SK-N-SH (cell line): Measurements from ENCODE around the gene GALNS. TPM values are rescaled to one million over a fixed set of nuclear protein-coding genes. Genes with fewer than 3 reads are reported as not detected.

Experiments used
- CTCF ChIA-PET: fragments of 300-600, 350-600 bp; formaldehyde crosslinking; extraction: SDS; loops from one replicate; lab custom pipeline; 2021; lab: Yijun Ruan, JAX
- POLR2A ChIA-PET: fragments of 350-600 bp; sonication (Branson Sonifier 250); formaldehyde crosslinking; extraction: SDS; loops from one replicate; lab custom pipeline; 2020; ENCODE audit warnings: antibody characterized with exemption, inconsistent platforms; lab: Yijun Ruan, JAX
- DNase-seq: peaks from one replicate; pipeline ENCODE4 v3.0.0; 2012
- H2AFZ ChIP-seq: fragments of 200-600 bp; sonication (generic); 2 replicates; pipeline ENCODE4 v1.8.1; 2016; ENCODE audit warnings: antibody characterized with exemption, mild to moderate bottlenecking, low read depth
- H3F3A ChIP-seq: fragments of 200-600 bp; sonication (generic); replicated peaks from 2 replicates; pipeline ENCODE3; 2016; ENCODE audit warnings: antibody characterized with exemption, mild to moderate bottlenecking; ENCODE audit not compliant: insufficient read depth
- H3K27ac ChIP-seq, 2 experiments: fragments of 200-500 bp in 1 of 2; fragments of 200-600 bp in 1 of 2; sonication (Bioruptor generic) in 1 of 2; sonication (generic), shearing (Covaris generic) in 1 of 2; 2 replicates each; pipeline versions ENCODE4 v1.5.1 to v1.6.1; 2014 to 2016; ENCODE audit warnings: low read depth in 2 of 2, inconsistent platforms in 1 of 2, low read length in 1 of 2, mild to moderate bottlenecking in 1 of 2, mixed read lengths in 1 of 2
- H3K27me3 ChIP-seq: fragments of 200-600 bp; sonication (generic), shearing (Covaris generic); 2 replicates; pipeline ENCODE4 v1.6.1; 2016; ENCODE audit warnings: mixed run types; ENCODE audit not compliant: insufficient read depth
- H3K36me3 ChIP-seq, 2 experiments: fragments of 200-500 bp in 1 of 2; fragments of 200-600 bp in 1 of 2; sonication (Bioruptor generic) in 1 of 2; sonication (generic) in 1 of 2; replicated peaks in 1 of 2; 2 replicates each; pipeline versions ENCODE3 to v1.5.1; 2014 to 2016; ENCODE audit warnings: low read length in 1 of 2, mild to moderate bottlenecking in 1 of 2; ENCODE audit not compliant: insufficient read depth in 2 of 2, control insufficient read depth in 1 of 2
- H3K4me1 ChIP-seq, 2 experiments: fragments of 200-500 bp in 1 of 2; fragments of 200-600 bp in 1 of 2; sonication (Bioruptor generic) in 1 of 2; sonication (generic), shearing (Covaris generic) in 1 of 2; 2 replicates each; pipeline versions ENCODE4 v1.5.1 to v1.6.1; 2014 to 2016; ENCODE audit warnings: low read depth in 1 of 2, low read length in 1 of 2, mixed run types in 1 of 2; ENCODE audit not compliant: insufficient read depth in 2 of 2, control insufficient read depth in 1 of 2
- H3K4me2 ChIP-seq: fragments of 200-600 bp; sonication (generic), shearing (Covaris generic); 2 replicates; pipeline ENCODE4 v1.6.1; 2017; ENCODE audit warnings: mixed run types
- H3K4me3 ChIP-seq, 2 experiments: fragments of 200-500 bp in 1 of 2; fragments of 200-600 bp in 1 of 2; sonication (Bioruptor generic) in 1 of 2; sonication (generic), shearing (Covaris generic) in 1 of 2; 2 replicates each; pipeline versions ENCODE4 v1.5.1 to v1.8.1; 2014 to 2016; ENCODE audit warnings: low read depth in 2 of 2, inconsistent platforms in 1 of 2, low read length in 1 of 2, mild to moderate bottlenecking in 1 of 2, mixed read lengths in 1 of 2, moderate library complexity in 1 of 2
- H3K79me2 ChIP-seq: fragments of 200-600 bp; sonication (generic); 2 replicates; pipeline ENCODE4 v1.8.1; 2017; ENCODE audit warnings: mild to moderate bottlenecking; ENCODE audit not compliant: insufficient read depth
- H3K9ac ChIP-seq: fragments of 200-600 bp; sonication (generic); 2 replicates; pipeline ENCODE4 v1.6.1; 2017; ENCODE audit warnings: mixed run types
- H3K9me2 ChIP-seq: fragments of 200-600 bp; sonication (generic); 2 replicates; pipeline ENCODE4 v1.6.1; 2017; ENCODE audit warnings: mixed run types
- H3K9me3 ChIP-seq: fragments of 200-600 bp; sonication (generic); 2 replicates; pipeline ENCODE4 v1.6.1; 2017; ENCODE audit warnings: mixed run types, mild to moderate bottlenecking, moderate library complexity
- H4K20me1 ChIP-seq: fragments of 200-600 bp; sonication (generic); 2 replicates; pipeline ENCODE4 v1.6.1; 2017; ENCODE audit warnings: mild to moderate bottlenecking, mixed run types; ENCODE audit not compliant: insufficient read depth
- CHD2 ChIP-seq: fragments of 150-350 bp; IDR thresholded peaks from 2 replicates; pipeline ENCODE4 v1.6.1; 2018; ENCODE audit warnings: low read length; ENCODE audit not compliant: partially characterized antibody
- ELF1 ChIP-seq: IDR thresholded peaks from 2 replicates; pipeline ENCODE4 v1.4.0; 2012
- EP300 ChIP-seq, 2 experiments: IDR thresholded peaks; 2 replicates each; pipeline versions ENCODE4 v1.4.0 to v1.6.1; 2012; ENCODE audit warnings: borderline replicate concordance in 1 of 2, low read depth in 1 of 2, low read length in 1 of 2
- FOSL2 ChIP-seq: IDR thresholded peaks from 2 replicates; pipeline ENCODE4 v1.4.0; 2012; ENCODE audit warnings: low read depth, mild to moderate bottlenecking, moderate library complexity, borderline replicate concordance
- JUND ChIP-seq: IDR thresholded peaks from 2 replicates; pipeline ENCODE4 v1.4.0; 2012
- NFIC ChIP-seq: IDR thresholded peaks from 2 replicates; pipeline ENCODE4 v1.4.0; 2012; ENCODE audit warnings: borderline replicate concordance
- RXRA ChIP-seq: IDR thresholded peaks from 2 replicates; pipeline ENCODE4 v1.4.0; 2012; ENCODE audit warnings: low read depth, mild to moderate bottlenecking, borderline replicate concordance
- TAF1 ChIP-seq: IDR thresholded peaks from 2 replicates; pipeline ENCODE4 v1.6.1; 2012; ENCODE audit warnings: low read depth, mild to moderate bottlenecking, low read length, moderate library complexity, borderline replicate concordance
- TCF12 ChIP-seq: IDR thresholded peaks from 2 replicates; pipeline ENCODE4 v1.4.0; 2012
- TEAD4 ChIP-seq: IDR thresholded peaks from 2 replicates; pipeline ENCODE4 v1.4.0; 2012; ENCODE audit warnings: mild to moderate bottlenecking, borderline replicate concordance; ENCODE audit not compliant: insufficient read depth
- WGBS: methylation state at CpG from one replicate; pipeline ENCODE4 v1.1.6; 2017; ENCODE audit warnings: low lambda C conversion rate; 5-methylcytosine and 5-hydroxymethylcytosine counted together
- polyA plus RNA-seq, 3 experiments: library from polyadenylated mRNA; depleted of rRNA; stranded (reverse); fragments of >200 nt; gene quantifications; 2 replicates each; pipeline ENCODE4 v1.2.3, GENCODE V29; 2012
- TF ChIP-seq, protein P1 (sequence below): IDR thresholded peaks from 2 replicates; pipeline ENCODE4; 2012
- TF ChIP-seq, protein P2 (sequence below): IDR thresholded peaks from 2 replicates; pipeline ENCODE4 v1.4.0; 2012; ENCODE audit warnings: low read depth, borderline replicate concordance
- TF ChIP-seq, protein P3 (sequence below): IDR thresholded peaks from 2 replicates; pipeline ENCODE4 v1.4.0; 2012; ENCODE audit warnings: low read depth, borderline replicate concordance
- TF ChIP-seq, protein P4 (sequence below): IDR thresholded peaks from 2 replicates; pipeline ENCODE4 v1.6.1; 2012; ENCODE audit warnings: mild to moderate bottlenecking, low read depth, low read length, moderate library complexity

GALNS gene
- polyA plus RNA-seq, 1 of the 3 experiments (the other 2 are of a cell fraction), result 16.5 TPM

DNA sequence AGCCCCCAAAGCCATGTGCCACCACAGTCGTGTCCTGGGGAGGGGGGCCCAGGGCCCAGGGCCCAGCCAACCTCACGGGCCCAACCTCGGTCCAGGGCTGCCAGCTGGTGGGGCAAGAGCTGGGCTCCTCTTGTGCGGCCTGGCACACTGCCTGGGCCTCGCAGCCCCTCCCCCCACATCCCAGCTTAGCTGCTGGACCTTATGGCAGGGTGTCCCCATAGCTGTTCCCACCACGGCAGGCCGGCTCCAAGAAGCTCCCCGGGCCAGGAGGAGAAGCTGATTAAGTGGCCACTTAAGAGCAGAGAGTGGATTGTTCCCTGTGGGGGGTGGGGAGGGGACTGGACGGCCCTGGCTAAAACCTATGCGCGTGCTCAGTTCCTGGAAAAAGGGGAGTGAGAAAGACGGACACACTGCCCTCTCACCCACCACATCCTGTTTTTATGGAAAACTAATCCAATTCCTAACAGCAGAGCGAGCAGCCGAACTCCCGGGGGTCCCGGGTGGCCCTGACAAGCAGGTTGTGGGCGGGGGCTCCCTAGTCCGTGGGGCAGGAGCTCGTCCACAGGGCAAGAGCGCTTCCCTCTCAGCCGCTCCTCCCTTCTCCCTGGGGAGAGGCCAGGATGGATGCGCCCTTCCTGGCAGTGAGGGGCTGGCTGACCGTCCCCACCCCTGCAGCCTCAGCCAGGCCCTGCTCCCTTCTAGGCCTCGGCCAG, 88.5 kb downstream of the GALNS start:
- Histone ChIP-seq H2AFZ (no peak overlapping the region), H3K9me3 (no peaks in the 10 kb centered on the region), H3K27ac (no peak overlapping the region), H3K9me2 (no peaks in the 10 kb centered on the region), H3F3A (peaks cover 19% of the 10 kb centered on the region), H3K4me2 (peak overlapping the region; percentile 14; the same call in 1 of the 2 replicates), H4K20me1 (peaks cover 94% of the 10 kb centered on the region), H3K9ac (0 out of 2 replicates have a peak overlapping the region, but pooled peaks have one; percentile 14), H3K79me2 (peaks cover 94% of the 10 kb centered on the region), H3K4me3 (no peak overlapping the region; a peak in 1 of 4 replicates), H3K27me3 (no peaks in the 10 kb centered on the region), H3K4me1 (peaks cover 35 to 56% of the 10 kb centered on the region in 2 experiments; a peak in 3 of 4 replicates), H3K36me3 (peaks cover 0 to 3% of the 10 kb centered on the region in 2 experiments)
- peak; percentile 70 for DNase-seq
- 67% methylated on average over 17 of the region's 24 CpGs for WGBS
- peak; percentile 18 for TF ChIP-seq CHD2
- peak; percentile 67 for TF ChIP-seq NFIC
- TF ChIP-seq, protein P1, sequence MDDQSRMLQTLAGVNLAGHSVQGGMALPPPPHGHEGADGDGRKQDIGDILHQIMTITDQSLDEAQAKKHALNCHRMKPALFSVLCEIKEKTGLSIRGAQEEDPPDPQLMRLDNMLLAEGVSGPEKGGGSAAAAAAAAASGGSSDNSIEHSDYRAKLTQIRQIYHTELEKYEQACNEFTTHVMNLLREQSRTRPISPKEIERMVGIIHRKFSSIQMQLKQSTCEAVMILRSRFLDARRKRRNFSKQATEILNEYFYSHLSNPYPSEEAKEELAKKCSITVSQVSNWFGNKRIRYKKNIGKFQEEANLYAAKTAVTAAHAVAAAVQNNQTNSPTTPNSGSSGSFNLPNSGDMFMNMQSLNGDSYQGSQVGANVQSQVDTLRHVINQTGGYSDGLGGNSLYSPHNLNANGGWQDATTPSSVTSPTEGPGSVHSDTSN, result no peak
- TF ChIP-seq, protein P2, sequence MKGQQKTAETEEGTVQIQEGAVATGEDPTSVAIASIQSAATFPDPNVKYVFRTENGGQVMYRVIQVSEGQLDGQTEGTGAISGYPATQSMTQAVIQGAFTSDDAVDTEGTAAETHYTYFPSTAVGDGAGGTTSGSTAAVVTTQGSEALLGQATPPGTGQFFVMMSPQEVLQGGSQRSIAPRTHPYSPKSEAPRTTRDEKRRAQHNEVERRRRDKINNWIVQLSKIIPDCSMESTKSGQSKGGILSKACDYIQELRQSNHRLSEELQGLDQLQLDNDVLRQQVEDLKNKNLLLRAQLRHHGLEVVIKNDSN, result no peak
- 0 out of 2 replicates have a peak, but pooled peaks have one; percentile 7 for TF ChIP-seq TCF12
- ChIA-PET POLR2A (no interaction called here), CTCF (interaction anchor here (13.8 to 30.9 kb wide), 2 partner anchors 12 to 28 kb away, joined by 93 to 540 read pairs; no protein-coding TSS in a partner anchor)

DNA sequence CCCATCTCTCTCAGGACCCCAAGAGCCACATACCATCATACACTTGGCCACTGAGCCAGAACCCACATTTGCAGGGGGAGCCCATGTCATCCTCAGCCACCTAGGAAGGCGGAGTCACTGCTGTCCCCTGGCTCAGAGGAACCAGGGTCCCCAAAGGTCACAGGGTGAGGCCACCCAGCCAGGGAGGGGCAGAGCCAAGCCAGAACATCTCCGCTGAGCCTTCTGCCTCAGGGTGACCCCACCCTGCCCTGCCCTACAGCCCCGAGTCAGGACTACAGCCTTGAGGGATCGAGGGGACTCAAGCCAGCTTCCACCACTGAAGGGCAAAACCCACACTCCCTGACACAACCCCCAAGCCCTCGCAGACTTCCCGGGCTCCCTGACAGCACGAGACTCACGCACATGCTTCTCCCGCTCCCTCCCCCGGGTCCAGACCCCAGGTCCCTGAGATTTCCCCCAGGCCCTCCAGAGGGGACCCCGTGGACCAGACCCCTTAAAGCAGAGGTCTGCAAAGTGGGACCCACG, 89.1 kb downstream of the GALNS start:
- Histone ChIP-seq H3K27ac (no peak overlapping the region), H3K79me2 (peaks cover 96% of the 10 kb centered on the region), H2AFZ (no peak overlapping the region), H3K9me3 (no peaks in the 10 kb centered on the region), H4K20me1 (peaks cover 95% of the 10 kb centered on the region), H3K27me3 (no peaks in the 10 kb centered on the region), H3K9ac (no peak overlapping the region), H3K9me2 (no peaks in the 10 kb centered on the region), H3F3A (peaks cover 14% of the 10 kb centered on the region), H3K36me3 (peaks cover 0 to 3% of the 10 kb centered on the region in 2 experiments), H3K4me3 (no peak overlapping the region; a peak in 1 of 4 replicates), H3K4me1 (peaks cover 30 to 50% of the 10 kb centered on the region in 2 experiments; a peak in 3 of 4 replicates), H3K4me2 (peak overlapping the region; percentile 14; the same call in 1 of the 2 replicates)
- 76% methylated on average over 7 of the region's 12 CpGs for WGBS
- ChIA-PET CTCF (interaction anchor here (1.4 to 30.9 kb wide), 3 partner anchors 11 to 27 kb away, joined by 5 to 540 read pairs (median 93); partner anchors contain the start of gene PIEZO1), POLR2A (no interaction called here)
- TF ChIP-seq, protein P3, sequence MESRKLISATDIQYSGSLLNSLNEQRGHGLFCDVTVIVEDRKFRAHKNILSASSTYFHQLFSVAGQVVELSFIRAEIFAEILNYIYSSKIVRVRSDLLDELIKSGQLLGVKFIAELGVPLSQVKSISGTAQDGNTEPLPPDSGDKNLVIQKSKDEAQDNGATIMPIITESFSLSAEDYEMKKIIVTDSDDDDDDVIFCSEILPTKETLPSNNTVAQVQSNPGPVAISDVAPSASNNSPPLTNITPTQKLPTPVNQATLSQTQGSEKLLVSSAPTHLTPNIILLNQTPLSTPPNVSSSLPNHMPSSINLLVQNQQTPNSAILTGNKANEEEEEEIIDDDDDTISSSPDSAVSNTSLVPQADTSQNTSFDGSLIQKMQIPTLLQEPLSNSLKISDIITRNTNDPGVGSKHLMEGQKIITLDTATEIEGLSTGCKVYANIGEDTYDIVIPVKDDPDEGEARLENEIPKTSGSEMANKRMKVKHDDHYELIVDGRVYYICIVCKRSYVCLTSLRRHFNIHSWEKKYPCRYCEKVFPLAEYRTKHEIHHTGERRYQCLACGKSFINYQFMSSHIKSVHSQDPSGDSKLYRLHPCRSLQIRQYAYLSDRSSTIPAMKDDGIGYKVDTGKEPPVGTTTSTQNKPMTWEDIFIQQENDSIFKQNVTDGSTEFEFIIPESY, result no peak
- TF ChIP-seq ELF1 (no peak), EP300 (IDR thresholded peaks at IDR 0.05; ENCODE audit: borderline replicate concordance in 1 of 2, low read depth in 1 of 2, low read length in 1 of 2) (no peak), TAF1 (no peak), RXRA (no peak), NFIC (no peak), FOSL2 (no peak), JUND (no peak), TEAD4 (no peak)
- TF ChIP-seq, protein P1, result no peak
- TF ChIP-seq, protein P4, sequence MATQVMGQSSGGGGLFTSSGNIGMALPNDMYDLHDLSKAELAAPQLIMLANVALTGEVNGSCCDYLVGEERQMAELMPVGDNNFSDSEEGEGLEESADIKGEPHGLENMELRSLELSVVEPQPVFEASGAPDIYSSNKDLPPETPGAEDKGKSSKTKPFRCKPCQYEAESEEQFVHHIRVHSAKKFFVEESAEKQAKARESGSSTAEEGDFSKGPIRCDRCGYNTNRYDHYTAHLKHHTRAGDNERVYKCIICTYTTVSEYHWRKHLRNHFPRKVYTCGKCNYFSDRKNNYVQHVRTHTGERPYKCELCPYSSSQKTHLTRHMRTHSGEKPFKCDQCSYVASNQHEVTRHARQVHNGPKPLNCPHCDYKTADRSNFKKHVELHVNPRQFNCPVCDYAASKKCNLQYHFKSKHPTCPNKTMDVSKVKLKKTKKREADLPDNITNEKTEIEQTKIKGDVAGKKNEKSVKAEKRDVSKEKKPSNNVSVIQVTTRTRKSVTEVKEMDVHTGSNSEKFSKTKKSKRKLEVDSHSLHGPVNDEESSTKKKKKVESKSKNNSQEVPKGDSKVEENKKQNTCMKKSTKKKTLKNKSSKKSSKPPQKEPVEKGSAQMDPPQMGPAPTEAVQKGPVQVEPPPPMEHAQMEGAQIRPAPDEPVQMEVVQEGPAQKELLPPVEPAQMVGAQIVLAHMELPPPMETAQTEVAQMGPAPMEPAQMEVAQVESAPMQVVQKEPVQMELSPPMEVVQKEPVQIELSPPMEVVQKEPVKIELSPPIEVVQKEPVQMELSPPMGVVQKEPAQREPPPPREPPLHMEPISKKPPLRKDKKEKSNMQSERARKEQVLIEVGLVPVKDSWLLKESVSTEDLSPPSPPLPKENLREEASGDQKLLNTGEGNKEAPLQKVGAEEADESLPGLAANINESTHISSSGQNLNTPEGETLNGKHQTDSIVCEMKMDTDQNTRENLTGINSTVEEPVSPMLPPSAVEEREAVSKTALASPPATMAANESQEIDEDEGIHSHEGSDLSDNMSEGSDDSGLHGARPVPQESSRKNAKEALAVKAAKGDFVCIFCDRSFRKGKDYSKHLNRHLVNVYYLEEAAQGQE, result no peak
- no peak for DNase-seq
